Left kidney (tissue), 2 donors: Measurements from ENCODE around the gene NR3C2. TPM values are rescaled to one million over a fixed set of nuclear protein-coding genes. Genes with fewer than 3 reads are reported as not detected.

ENCODE experiments used
- DNase-seq: peaks from one replicate; pipeline ENCODE4 v3.0.0-alpha.2; 2013
- polyA plus RNA-seq: library from polyadenylated mRNA; unstranded; fragments of 120-200 nt; gene quantifications from one replicate; pipeline ENCODE4 v1.2.1, GENCODE V29; 2013; ENCODE audit not compliant: insufficient read length

Gene NR3C2
- polyA plus RNA-seq, 1 donor: 16.2 TPM

DNA sequence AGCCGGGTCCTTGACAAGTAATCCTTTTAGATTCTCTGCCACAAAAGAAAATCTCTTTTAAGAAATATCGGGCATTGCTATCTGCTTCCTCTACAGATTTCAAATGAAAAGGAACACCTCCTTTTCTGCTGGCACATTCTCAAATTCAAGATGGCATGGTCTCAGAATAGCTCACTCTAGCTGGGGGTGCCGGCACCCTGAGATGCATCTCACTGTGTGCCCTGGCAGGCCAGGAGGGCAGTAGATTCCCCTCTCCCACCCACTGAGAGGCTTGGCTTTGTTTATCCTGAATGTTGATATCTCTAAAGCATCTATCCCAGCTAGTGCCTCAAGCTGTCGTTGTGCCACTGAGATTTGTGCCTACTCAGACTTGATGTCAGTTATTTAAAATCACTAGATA lies 390.8 kb downstream of the NR3C2 start:
- no peak for DNase-seq

DNA sequence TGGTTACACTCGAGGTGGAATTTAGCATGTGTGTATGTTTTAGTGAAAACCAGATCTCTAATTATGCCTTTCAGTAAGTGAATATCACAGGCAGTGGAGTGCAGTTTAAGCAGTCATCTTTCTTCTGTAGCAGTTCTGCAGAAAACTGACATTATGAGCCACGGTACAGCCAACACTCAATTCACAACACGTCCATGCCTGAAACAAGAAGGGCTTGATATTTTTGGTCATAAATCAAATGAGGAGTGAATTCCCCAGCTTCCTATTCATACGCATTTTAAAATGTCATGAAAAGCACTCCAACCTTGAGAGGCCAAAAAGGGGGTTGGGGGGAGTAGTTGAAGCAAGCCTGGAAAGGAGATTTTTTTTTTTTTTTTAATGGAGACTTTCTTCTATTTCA lies 393.6 kb downstream of the NR3C2 start:
- DNase-seq: no peak

GRCh38 chr4:148044912-148045352 lies 397.3 kb downstream of the NR3C2 start:
- DNase-seq: no peak

- no peak for DNase-seq
These were observed 397.9 kb downstream of the NR3C2 start for GRCh38 chr4:148044089-148044911.

DNA sequence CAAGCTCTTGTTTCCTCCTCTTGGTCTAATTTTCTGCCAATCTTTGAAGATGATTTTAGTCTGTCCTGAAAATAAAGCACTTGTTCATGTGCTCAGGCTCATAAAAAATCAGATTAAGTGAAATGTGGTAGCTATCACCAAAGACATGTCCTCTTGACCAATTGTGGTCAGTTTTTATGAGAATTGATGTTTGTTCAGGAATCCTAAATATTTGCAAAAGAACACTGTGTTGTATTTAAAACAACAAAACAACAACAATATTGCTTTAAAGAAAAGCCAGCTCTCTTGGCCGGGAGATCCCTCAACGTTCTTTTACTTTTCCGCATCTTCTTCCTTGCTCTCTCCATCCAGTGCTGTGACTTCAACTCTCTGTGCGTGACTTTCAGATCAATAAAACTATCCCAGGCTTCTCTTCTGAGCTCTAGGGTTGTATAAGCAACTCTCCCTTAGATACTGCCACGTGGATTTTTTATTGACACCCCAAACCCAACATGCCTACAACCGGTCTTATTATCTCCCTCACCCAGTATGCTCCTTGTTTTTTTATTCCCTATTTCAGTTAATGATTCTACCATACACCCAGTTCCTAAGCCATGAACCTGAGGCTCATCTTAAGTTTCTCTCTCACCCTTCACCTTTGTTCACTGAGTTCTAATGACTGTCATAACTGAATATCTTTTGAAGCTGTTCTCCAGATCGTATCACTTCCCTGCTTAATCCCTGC lies 400.4 kb downstream of the NR3C2 start:
- no peak for DNase-seq

DNA sequence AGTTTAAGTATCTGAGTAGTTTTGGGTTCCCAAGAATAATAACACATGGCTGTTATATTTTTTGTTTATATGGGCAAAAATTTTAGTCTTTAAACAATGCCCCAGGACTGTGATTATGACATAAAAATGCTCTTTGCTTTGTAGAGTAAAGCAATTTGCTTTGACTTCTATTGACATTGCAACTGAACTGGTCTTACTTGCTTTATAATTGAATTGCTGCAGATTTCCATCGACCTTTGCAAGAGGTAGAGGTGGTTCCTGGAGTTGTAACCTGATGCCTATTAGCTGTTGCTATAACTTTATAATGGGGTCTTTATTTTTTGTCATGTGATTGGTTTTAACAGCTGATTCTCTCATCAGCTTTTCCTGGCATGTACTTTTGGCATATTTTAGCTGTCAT lies 407.4 kb downstream of the NR3C2 start:
- DNase-seq: no peak

- DNase-seq: no peak
These were observed 411.9 kb downstream of the NR3C2 start for GRCh38 chr4:148030193-148030873.

DNA sequence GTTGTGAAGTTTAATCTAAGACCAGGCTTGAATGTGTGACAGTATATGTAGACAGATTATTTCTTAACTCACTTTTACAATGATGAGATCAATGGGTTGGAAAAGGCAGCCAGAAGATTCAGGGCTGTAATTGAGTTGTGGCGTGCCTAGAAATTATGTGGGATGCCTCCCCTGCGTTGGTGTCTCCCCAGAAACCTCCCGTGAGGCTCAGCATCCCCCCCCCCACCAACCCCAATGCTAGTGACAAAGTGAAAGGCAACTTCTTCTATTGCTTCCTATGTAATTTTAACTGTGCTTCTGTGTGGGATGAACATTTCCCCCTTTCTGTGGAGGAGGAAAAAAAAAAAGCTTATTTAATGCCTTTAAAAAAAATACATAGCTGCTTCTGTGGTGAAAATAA lies 412.4 kb downstream of the NR3C2 start:
- DNase-seq: no peak
